ENCODE results near the gene SCN1A.
"Not testable (repeated sequence)": the region's sequence is repeated elsewhere in the genome, so short reads cannot be mapped to it uniquely, and the experiment has no call there.

The SCN1A gene

DNA sequence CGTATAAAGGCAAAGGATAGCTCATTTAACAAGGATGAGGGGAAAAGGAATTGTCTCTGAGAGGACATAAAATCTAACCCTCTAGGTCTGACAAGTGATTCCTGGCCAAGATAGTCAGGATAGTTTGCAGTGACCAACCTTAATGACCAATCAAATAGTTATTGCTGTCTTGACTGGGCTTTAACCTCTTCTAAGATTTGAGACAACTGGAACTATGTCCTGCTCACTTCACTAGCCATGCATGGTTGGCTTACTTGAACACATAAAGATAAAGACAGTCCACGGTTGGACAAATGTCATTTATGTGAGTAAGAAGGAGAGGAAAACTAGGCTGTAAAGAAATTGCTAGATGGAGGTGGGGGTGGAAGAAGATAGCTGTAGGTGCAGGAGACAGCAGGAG is 53.8 kb downstream of the SCN1A start:
- no peak for DNase-seq

DNA sequence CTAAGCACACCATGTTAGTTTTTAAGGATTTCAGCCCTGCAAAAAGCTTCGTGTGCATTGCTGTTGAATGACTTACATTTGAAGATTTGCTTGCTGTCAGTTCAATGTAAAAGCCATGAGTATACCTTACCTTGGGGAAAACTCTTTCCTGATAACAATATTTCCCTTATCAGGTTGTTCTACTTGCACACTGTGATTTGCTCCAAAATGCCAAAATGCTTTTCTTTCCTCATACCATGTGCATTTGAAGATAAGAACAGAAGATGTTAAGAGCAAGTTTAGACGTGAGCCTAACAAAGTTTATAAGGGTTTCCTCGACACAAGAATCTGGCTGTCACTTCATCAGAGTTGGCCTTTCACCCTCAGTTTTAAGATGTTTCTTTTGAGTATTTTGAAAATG is 57.6 kb downstream of the SCN1A start:
- no peak for DNase-seq

DNA sequence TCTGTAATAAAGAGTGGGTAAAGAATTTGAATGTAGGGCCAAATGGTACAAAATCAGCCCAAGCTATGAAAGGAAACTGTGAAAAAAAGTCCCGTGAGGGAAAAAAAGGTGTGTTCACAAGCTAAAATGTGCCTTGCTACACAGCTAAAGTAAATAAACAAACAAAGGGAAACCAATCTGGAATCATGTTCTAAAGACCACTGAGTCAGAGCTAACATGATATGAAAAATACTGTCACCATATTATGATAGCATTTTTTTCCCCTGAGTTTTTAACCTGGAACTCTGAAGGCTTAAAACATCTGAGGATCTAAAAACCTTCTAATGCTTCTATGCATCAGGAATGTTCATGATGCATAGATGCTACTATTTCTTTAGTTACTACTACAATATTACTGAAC is 58.8 kb downstream of the SCN1A start:
- no peak for DNase-seq

DNA sequence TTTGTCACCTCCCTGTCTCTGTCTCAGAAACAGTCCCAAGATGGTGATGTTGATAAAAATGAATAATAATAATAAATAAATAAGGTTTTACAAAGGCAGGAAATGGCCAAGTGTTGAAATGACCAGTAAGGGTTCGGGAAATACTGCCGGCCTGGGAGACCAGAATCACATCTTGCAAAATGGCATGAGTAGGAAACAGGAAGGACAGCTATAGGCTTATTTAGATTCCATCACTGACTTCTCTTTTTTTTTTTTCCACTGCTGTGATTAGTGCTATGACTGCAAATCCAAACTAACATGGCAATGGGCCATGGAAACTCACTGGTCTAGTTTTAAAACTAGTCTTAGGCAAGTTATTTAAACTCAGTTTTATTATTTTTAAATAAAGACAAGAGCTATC is 60.6 kb downstream of the SCN1A start:
- DNase-seq, result no peak

DNA sequence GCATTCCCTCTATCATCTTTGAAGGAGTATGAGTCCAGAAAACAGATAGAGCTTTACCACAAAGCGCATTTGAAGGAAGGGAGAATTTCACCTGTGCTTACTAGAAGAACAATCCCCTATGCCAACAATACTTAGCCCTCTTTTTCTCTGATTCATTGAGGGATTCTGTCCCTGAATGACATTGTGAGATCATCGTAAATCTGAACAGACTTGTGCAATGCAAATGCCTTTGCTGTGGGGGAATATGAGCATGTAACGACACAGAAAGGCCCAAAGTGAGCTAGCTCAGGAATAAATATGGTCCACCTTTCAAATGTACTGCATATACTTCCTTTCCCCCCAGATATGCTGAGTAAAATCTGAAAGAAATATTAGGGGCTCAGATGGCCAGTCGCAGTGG is 67.6 kb downstream of the SCN1A start:
- no peak for DNase-seq

DNA sequence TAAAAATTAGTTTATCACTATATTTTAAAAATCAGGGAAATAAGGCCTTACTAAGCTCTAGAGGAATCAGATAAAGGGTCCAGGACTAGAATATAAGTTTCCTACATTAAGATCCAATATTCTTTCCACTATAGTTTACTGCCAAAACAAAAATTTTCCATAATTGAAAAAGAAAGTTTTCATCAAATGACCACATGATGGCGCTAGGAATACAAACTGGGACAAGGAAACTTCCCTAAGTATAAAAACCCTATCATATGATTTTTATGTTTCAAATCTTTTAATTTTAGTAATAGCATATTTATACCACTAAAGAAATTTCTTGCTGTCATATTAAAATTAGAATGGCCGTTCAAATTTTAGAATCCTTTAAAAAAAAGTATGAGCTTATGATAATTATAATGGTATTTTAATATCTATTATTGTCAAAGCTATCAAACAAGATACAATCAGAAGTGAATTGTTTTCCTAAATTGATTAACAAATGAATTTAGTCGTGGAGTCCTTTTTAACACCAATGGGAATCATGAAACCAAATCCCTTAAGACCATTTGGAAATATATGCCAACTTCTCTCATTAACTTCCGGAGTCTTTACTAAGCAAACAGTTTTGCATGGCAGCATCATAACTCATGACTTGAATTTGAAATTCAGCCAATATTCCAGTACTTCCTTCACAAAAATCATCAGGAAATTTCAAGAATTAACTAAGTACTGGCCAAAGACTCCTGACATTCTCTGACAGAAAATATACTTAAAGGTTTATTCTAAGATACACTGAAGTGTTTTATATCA is 70.3 kb downstream of the SCN1A start:
- peak; percentile 5 for DNase-seq

DNA sequence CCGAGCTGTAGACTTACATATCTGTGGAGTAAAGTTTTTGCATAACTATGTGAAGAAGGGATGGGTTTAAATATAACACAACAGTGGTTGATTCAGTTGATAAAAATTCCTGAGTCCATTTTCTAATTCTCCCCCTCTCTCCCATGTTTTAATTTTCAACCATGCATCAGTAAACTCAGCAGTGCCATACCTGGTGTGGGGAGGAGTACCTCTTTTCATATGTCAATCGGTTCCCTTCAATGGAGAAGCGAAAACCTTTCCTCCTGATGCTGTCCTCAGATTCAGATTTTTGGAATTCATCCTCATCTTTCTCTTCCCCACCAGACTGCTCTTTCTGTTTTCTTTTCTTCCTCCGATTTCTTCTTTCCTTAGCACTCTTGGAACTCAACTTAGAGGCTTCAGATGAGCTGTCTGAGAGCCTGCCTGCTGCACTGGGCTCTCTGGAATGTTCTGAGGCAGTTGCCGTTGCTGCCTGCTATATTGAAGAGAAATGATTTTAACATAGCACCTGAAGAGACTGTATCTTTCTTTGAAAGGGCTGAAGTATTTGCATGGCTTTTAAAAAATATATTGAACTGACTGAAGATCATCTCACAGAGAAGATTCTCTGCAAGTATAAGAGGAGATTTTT is 82.9 kb downstream of the SCN1A start:
- DNase-seq, result no peak

DNA sequence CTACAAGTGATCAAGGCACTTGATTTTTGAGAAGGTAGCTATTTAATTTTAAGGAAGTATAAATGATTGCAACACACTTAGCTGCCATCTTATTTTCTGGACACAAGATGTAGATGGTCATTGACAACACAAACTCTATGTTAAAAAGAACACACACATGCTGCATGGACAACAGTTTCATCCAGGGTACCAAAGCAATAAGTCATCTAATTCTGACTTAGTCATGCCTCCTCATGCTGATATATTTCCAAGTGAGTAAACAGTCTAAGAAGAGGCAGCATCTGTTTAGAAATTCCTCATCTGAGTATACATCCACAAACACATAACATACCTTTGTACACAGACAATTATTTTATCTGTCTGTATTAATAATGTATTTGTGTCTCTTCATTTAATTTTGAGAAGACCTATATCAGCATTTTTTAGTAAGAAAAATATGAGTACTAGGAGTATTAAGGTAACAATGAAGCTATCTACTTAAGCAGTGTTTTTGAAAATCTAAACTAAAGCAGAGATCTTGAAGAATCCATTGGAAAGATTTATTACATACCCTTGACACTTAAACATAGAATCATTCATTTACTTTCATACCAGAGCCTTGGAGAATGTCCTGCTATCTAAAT is 84.9 kb downstream of the SCN1A start:
- DNase-seq, result no peak

DNA sequence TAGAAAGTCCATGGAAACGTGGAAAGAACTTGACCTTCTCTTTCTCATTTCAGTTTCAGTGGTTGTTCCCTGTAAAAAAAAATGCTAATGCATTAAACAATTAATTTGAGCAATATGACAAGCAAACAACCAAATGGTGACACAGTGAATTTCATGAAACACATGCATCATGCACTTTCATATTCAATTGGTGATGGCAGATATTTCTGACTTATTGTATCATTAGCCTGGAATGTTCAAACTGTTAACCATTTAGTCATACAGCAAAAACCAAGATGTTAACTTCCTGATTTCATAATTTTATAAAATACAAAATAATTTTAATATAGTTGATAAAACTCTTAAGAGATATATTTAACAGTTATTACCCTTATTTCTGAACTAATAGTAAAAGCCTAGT is 85.5 kb downstream of the SCN1A start:
- no peak for DNase-seq

DNA sequence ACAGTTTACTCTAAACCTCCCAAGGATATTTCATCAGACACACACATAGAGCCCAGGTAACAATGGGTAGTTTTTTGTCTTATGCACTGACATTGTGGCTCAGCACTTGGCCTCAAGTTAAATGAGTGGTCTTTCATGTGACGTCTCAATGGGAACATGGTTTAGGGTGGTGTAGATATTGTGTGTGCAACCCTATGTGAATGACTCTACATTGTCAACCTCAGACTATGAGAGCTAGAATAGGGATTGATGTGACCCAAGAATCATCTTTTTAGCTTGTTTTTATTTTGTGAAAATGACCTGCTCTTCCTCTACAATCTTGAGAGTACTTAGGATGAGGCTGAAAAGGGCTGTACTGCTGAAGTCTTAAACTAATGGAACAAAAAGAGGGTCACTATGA is 86.2 kb downstream of the SCN1A start:
- DNase-seq, result no peak

DNA sequence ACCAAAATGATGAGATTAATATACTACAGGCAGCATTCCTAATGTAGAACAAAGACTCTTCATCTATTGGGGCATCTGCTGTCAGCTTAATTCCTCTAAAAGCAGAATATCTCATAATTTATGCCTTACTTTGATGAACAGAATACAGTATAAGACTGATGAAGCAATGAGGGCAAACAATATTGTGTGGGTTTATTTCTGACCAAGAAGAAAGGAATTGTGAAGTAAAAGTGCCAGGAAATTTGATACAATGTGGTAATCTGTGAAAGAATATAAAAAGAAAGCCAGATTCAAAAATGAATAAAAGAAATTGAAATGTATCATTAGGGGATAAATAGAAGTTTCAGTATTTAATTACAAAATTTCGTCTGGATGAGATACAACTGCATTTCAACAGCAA is 95.5 kb downstream of the SCN1A start:
- no peak for DNase-seq

DNA sequence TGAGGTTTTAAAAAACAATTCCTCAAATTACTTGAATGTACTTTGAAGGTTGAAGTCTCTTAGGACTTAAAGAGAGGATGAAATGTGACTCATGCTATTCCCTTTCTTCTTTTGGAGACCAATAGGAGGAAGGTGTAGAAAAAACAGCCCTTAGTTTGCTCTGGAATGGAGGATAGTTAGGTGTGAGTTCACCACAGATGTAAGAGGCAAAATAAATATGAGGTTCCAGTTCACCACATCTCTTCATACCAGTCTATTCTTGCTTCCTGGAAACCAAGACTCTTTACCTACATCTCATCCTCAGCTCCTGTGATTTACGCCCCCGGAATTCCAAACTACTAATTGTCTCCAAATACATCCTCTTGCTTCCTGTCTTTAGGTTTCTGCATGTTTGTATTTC is 96.8 kb downstream of the SCN1A start:
- DNase-seq, result no peak

DNA sequence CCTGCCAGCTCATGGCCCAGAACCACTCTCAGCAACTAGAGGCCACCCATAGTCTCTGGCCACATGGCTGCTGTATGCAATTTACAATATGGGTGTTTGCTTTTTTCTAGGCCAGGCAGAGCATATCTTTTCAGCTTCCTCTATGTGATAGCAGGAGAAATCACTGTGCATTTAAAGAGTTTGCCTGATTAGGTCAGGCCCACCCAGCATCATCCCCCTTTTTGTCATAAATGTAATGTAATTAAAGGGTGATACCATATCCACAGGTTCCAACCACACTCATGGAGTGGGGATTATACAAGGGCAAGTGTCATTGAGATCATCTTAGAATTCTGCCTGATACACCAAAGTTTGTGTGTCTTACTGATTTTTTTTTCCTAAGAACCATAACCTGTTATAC is 102.5 kb downstream of the SCN1A start:
- no peak for DNase-seq

DNA sequence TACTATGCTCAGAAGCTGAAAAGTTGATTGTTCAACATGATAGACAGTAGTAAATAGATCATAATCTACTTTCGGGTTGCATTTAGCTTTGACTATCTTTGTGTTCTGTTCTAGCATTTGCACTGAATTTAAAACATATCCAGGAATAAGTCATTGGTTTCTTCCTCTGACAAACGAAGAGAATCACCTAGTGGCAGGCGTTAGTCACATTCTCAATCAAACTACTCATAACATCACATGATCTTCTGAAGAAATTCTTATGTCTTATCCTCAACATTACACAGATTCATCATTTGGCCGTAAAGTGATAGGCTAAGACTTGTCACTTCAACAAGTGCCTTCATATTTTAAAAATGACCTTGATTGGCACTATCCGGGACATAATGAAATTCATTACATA is 110.6 kb downstream of the SCN1A start:
- DNase-seq, result no peak

DNA sequence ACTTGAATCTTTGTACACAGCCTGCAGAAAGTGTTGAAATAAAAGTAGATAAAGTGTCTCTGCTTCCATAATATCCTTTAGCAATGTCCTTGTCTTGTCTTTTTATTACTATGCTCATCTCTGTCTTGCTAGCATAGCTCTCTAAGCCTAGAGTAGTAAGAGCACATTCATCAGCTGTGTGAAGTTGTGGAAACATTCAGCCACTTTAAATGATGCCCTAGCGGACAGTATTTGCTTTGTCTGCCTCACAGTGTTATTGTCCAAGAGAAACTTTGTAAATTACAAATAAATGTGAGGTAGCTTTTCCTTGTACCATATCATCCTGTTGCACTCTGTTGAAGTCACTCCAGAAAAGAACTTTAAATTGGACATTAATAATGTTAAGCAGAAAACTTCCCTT is 113.9 kb downstream of the SCN1A start:
- DNase-seq, result no peak

DNA sequence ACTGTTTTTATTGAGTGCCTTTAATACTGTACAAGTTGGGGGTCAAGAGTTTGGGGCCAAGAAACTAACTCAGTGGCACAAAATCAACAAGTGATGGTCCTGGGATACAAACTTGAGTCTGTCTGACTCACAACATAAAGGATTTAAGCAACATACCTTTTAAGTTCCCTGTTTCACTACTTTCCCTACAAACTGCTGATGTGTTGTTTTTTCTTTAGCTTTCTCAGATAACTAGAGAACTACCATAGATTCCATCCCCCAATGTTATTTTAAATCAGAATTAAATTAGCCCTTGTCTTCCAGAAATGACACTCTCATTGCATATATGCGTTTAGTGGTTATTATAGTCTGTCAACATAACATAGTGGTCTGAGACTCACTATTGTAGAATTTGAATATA is 116.2 kb downstream of the SCN1A start:
- DNase-seq, result no peak

DNA sequence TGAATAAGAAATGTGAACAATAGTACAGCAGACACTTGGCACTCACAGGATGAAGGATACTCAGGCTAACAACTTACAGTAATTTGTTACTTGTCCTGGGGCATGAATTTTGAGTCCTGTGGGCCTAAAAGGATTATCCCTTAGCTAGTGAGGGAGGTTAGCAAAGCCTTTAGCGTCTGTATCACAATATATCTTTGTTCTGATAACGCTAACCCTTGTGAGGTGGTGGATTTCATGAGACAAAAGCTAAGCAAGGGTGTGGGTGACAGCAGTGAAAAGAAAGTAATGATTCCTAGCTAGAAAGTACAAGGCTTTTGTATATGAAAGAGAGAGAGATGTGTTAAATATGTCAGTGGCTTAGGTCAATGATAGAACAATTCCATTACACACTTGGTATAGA is 127.4 kb downstream of the SCN1A start:
- no peak for DNase-seq

DNA sequence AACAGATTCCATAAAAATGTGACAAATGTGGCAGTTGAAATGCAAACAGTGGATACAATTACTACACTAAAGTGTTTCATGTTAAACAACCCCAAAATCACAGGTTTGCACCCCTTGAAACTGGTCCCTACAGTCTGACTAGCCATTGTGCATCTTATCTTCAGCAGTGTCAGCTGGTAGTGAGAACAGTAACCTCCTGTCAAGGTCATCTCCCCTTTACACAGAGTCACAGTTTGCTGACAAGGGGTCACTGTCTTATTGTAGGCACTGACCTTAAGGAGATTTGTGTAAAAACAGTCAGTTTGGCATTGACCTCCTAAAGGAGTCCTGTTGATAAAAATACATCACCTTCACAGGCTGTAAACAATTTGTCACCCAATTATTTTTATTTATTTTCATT is 137.0 kb downstream of the SCN1A start:
- DNase-seq, result no peak

DNA sequence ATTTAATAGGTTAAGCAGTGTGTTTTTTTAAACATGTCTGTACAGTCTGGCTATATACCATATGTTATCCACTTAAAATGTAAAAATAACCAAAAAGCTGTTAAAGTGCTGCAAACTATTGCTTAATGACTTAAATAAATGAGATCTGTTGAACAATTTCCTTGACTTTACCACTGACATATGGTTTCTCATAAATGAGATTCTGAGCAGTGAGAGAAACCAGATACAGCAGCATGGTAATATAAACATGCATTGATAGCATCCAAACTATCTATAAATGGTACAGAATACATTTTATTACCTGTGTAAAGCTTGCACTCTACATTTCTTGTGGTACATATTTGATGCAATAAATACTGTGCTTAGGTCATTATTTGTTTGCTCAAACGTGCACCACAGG is 138.0 kb downstream of the SCN1A start:
- no peak for DNase-seq

DNA sequence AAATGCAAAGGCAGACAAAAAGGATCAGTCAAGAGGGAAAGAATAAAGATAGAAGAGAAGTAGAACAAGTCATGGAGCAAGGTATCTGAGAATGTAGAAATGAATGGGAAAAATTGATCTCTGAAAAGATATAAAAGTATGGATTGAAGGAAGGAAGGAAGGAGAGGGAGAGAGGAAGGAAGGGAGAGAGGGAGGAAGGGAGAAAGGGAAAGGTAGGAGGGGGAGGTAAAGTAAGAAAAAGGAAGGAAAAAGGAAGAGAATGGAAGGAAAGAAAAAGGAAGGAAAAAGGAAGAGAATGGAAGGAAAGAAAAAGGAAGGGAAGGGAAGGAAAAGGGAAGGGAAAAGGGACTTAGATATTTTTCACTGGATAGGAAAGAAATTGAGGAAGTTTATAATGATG is 142.7 kb downstream of the SCN1A start:
- DNase-seq, result no peak

DNA sequence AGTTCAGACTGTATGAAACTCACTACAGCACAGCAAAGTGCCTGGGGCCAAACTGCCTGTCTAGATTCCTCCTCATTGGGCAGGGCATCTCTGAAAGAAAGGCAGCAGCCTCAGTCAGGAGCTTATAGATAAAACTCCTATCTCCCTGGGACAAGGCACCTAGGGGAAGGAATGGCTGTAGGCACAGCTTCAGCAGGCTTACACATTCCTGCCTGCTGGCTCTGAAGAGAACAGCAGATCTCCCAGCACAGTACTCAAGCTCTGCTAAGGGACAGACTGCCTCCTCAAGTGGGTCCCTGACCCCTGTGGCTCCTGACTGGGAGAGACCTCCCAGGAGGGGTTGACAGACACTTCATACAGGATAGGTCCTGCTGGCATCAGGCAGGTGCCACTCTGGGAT is 155.7 kb downstream of the SCN1A start:
- DNase-seq, result not testable (repeated sequence)

DNA sequence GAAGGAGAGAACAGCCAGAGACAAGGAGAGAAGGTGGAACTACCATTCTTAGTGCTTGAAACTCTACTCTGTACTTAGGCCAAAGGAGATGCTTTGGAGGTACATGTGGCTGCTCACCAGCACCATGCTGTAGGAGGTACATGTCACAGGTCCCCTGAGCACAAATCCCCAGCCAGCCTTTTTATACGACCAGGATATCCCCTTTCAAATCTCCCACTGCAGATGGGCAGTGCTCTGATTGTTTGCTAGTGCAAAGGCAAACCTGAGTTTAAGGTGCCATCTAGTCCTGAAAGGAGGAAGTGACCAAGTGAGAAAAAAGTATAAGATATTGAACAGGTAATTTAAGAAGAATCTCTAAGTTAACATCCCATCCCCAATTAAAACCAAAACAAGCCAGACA is 157.2 kb downstream of the SCN1A start:
- DNase-seq, result no peak

DNA sequence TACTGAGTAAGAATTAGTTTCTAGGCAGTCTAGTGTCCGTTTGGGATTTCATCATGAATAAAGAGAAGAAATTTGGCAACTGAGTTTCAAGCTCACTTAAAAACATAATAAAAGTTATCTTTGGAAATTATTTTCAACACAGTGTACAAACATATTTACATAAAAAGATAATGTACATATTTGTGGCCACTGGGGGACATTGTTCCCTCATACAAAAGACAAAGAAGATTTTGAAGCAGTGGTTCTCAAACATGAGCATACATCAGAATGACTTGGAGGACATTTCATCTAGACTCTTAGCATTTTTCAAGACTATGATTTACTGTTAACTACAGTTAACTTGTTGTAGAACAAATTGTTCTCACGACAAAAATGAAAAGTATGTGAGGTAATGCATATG is 158.6 kb downstream of the SCN1A start:
- no peak for DNase-seq

DNA sequence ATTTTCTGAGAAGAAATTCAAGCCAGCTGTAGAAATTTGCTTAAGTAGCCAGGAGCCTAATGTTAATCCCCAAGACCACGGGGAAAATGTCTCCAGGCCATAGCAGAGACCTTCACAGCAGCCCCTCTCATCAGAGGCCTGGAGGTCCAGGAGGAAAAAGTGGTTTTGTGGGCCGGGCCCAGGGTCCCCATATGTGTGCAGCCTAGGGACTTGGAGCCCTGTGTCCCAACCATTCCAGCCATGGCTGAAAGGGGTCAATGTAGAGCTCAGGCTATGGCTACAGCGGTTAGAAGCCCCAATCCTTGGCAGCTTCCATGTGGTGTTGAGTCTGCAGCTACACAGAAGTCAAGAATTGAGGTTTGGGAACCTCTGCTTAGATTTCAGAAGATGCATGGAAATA is 160.1 kb downstream of the SCN1A start:
- DNase-seq, result no peak

DNA sequence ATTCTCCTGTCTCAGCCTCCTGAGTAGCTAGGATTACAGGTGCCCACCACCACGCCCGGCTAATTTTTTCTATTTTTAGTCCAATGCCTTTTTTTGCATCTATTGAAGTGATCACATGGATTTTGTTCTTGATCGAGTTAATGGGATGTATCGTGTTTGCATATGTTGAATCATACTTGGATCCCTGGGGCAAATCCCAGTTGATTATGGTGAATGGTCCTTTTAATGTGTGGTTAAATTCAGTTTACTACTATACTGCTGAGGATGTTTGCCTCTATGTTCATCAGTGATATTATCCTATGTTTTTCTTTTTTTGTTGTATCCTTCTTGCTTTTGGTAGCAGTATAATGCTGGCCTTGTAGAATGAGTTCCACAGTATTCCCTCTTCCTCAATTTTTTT is 166.0 kb downstream of the SCN1A start:
- DNase-seq, result no peak

All from NCI-H146 (cell line).